Measurements from ENCODE around the gene MCM10.

DNA sequence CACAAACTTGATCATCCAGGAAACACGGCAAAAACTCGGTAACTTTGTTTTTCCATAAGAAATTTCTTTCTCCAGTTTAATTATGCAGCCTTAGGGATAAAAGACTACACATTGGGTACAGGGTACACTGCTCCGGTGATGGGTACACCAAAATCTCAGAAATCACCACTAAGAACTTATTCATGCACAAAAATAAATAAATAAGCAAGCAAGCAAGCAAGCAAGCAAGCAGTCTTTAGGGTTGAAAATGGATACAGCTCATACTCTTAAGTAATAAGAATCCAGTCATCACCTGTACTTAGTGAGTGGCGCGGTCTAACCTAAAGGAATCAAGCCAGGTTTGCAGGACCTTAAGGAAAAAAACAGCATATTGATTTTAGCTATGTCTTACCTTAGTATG is 30.0 kb downstream of the MCM10 start:
- TF ChIP-seq, protein P1, sequence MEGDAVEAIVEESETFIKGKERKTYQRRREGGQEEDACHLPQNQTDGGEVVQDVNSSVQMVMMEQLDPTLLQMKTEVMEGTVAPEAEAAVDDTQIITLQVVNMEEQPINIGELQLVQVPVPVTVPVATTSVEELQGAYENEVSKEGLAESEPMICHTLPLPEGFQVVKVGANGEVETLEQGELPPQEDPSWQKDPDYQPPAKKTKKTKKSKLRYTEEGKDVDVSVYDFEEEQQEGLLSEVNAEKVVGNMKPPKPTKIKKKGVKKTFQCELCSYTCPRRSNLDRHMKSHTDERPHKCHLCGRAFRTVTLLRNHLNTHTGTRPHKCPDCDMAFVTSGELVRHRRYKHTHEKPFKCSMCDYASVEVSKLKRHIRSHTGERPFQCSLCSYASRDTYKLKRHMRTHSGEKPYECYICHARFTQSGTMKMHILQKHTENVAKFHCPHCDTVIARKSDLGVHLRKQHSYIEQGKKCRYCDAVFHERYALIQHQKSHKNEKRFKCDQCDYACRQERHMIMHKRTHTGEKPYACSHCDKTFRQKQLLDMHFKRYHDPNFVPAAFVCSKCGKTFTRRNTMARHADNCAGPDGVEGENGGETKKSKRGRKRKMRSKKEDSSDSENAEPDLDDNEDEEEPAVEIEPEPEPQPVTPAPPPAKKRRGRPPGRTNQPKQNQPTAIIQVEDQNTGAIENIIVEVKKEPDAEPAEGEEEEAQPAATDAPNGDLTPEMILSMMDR (IDR thresholded peaks at IDR 0.05; ENCODE audit: insufficient read depth, low read depth, low read length): no peak
- no peak for TF ChIP-seq EZH2 (IDR thresholded peaks at IDR 0.05; ENCODE audit: insufficient read depth, low read length)
